GM21737 (cell line): Measurements from ENCODE around the gene KY.

Experiments used
- ATAC-seq: cut with Tn5 transposase; IDR thresholded peaks from one replicate; pipeline ENCODE4 v1.9.1; 2021; ENCODE audit warnings: mild to moderate bottlenecking, moderate library complexity; ENCODE audit not compliant: unreplicated experiment

KY gene

GRCh38 chr3:134564991-134565390 lies 85.8 kb downstream of the KY start:
- ATAC-seq = no peak

GRCh38 chr3:134563601-134564000 lies 87.2 kb downstream of the KY start:
- no peak for ATAC-seq

- ATAC-seq = no peak
Observed at GRCh38 chr3:134562055-134562454, 88.8 kb downstream of the KY start.

GRCh38 chr3:134559591-134559990 lies 91.2 kb downstream of the KY start:
- no peak for ATAC-seq
